ENCODE measurements around the gene DNA2.

The DNA2 gene

DNA sequence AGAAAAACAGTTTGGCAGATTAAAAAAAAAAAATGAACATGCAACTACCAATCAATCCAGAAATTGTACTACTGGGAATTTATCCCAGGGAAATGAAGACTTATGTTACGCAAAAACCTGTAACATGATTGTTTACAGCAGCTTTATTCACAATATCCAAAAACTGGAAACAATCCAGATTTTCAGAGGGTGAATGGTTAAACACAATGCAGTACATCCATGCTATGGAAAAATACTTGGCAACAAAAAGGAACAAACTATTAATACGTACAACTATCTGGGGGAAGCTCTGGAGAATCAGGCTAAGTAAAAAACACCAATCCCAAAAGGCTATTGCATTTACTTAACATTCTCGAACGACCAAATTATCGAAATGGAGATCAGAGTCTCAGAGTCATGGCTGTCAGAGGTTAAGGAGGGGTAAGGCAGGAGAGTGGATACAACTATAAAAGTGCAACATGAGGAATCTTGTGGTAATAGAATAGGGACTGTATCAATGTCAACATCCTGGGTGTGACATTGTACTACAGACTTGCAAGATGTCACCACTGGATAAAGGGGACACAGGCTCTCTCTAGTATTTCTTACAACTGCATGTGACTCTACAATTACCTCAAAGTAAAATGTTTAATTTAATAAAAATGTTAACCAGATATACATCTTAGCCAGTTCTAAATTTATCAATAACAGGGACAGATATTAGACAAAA lies 43.2 kb downstream of the DNA2 start:
- ChIA-PET CTCF (interaction anchor here (1.4 kb wide), 1 partner anchor 25 kb away, joined by 3 read pairs; no protein-coding TSS in a partner anchor), POLR2A (interaction anchor here (0.6 kb wide), 1 partner anchor 82 kb away, joined by 4 read pairs; no protein-coding TSS in a partner anchor)
- no peak for DNase-seq (ENCODE audit: extremely low spot score)
- no peak for TF ChIP-seq CTCF (IDR thresholded peaks at IDR 0.05; ENCODE audit: control extremely low read depth, extremely low read depth, low read depth, missing control alignments)

DNA sequence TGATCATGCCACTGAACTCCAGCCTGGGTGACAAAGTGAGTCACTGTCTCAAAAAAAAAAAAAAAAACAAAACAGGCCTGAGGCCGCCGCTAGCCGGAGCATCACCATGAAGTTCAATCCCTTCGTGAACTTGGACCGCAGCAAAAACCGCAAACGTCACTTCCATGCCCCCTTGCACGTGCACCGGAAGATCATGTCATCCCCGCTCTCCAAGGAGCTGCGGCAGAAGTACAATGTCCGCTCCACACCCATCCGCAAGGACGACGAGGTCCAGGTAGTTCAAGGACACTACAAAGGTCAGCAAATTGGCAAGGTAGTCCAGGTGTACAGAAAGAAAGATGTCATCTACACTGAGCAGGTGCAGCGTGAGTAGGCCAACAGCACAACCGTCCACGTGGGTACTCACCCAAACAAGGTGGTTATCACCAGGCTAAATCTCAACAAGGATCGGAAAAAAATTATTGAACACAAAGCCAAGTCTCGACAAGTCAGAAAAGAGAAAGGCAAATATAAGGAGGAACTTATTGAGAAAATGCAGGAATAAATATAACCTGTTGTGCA lies 47.2 kb downstream of the DNA2 start:
- POLR2A ChIA-PET = no interaction called here
- DNase-seq (ENCODE audit: extremely low spot score) = no peak
- CTCF ChIA-PET = no interaction called here
- TF ChIP-seq CTCF (IDR thresholded peaks at IDR 0.05; ENCODE audit: control extremely low read depth, extremely low read depth, low read depth, missing control alignments) = no peak

- CTCF ChIA-PET = interaction anchor here (2.5 kb wide), 1 partner anchor 17 kb away, joined by 10 read pairs; the partner anchor contains the start of gene RUFY2
- TF ChIP-seq CTCF (IDR thresholded peaks at IDR 0.05; ENCODE audit: control extremely low read depth, extremely low read depth, low read depth, missing control alignments) = no peak
Observed at GRCh38 chr10:68423522-68423921, 48.3 kb downstream of the DNA2 start.

GRCh38 chr10:68419376-68419775 lies 52.4 kb downstream of the DNA2 start:
- no peak for DNase-seq (ENCODE audit: extremely low spot score)
- TF ChIP-seq CTCF (IDR thresholded peaks at IDR 0.05; ENCODE audit: control extremely low read depth, extremely low read depth, low read depth, missing control alignments) = no peak
- ChIA-PET CTCF (interaction anchor here (1.1 to 1.5 kb wide), 2 partner anchors 11 to 13 kb away, joined by 3 read pairs; partner anchors contain the start of gene RUFY2), POLR2A (no interaction called here)

More at GRCh38 chr10:68423522-68423921, 48.3 kb downstream of the DNA2 start:
- POLR2A ChIA-PET = no interaction called here
- no peak for DNase-seq (ENCODE audit: extremely low spot score)

- POLR2A ChIA-PET = no interaction called here
- no peak for DNase-seq (ENCODE audit: extremely low spot score)
- CTCF ChIA-PET = interaction anchor here (1.1 kb wide), 1 partner anchor 11 kb away, joined by 3 read pairs; no protein-coding TSS in a partner anchor
- no peak for TF ChIP-seq CTCF (IDR thresholded peaks at IDR 0.05; ENCODE audit: control extremely low read depth, extremely low read depth, low read depth, missing control alignments)
Observed at GRCh38 chr10:68408898-68409518, 62.8 kb downstream of the DNA2 start.

GRCh38 chr10:68406815-68407548 lies 64.8 kb downstream of the DNA2 start, which contains the start of gene RUFY2:
Gene RUFY2, minus strand, starts transcription at chr10:68407277. Its CDS starts 88 bp downstream, at chr10:68407189.
- DNase-seq (ENCODE audit: extremely low spot score) = peak; percentile 93
- ChIA-PET CTCF (interaction anchor here (0.6 to 3.1 kb wide), 18 partner anchors 9 to 495 kb away, joined by 3 to 16 read pairs (median 4); partner anchors contain the start of genes PBLD and STOX1), POLR2A (no interaction called here)
- peak; percentile 92 for TF ChIP-seq CTCF (IDR thresholded peaks at IDR 0.05; ENCODE audit: control extremely low read depth, extremely low read depth, low read depth, missing control alignments)

Data from GM10248 (cell line).